ENCODE measurements around the gene TBC1D22A. TPM values are rescaled to one million over a fixed set of nuclear protein-coding genes. Genes with fewer than 3 reads are reported as not detected.

Gene TBC1D22A
- total RNA-seq, 4 donors from 2014 or later: 18.8 to 25.2 (median 23.1) TPM

- Histone ChIP-seq H3K27me3 (no peaks in the 10 kb centered on the region), H3K27ac (no peak overlapping the region), H3K4me1 (peaks cover 0 to 3% of the 10 kb centered on the region in 2 donors), H3K9me3 (no peaks in the 10 kb centered on the region), H3K4me3 (no peak overlapping the region), H3K36me3 (peaks cover 0 to 5% of the 10 kb centered on the region in 2 donors)
- no peak for DNase-seq
- no peak for TF ChIP-seq POLR2A (IDR thresholded peaks at IDR 0.05)
- TF ChIP-seq CTCF (IDR thresholded peaks at IDR 0.05 in 4 of 5, conservative IDR thresholded peaks at IDR 0.05 in 1 of 5): no peak
- in situ Hi-C loops (cut with MboI; ENCODE audit: low sequenced_read_pairs in 4 of 4): no loop called here
- no peak for ATAC-seq
- intact Hi-C loops (cut with DNase I; ENCODE audit: low total_unique reads): no loop called here
Measured at GRCh38 chr22:46893281-46894020, 131.0 kb downstream of the TBC1D22A start.

GRCh38 chr22:46894081-46894671 is 131.7 kb downstream of the TBC1D22A start:
- H3K4me1 ChIP-seq: peaks cover 0 to 3% of the 10 kb centered on the region in 2 donors
- in situ Hi-C loops (cut with MboI; ENCODE audit: low sequenced_read_pairs in 4 of 4): no loop called here
- ATAC-seq: no peak
- no peak for DNase-seq
- no peak overlapping the region for H3K27ac ChIP-seq
- H3K36me3 ChIP-seq: peaks cover 0 to 5% of the 10 kb centered on the region in 2 donors
- no peaks in the 10 kb centered on the region for H3K9me3 ChIP-seq
- H3K27me3 ChIP-seq: no peaks in the 10 kb centered on the region
- intact Hi-C loops (cut with DNase I; ENCODE audit: low total_unique reads): no loop called here
- H3K4me3 ChIP-seq: no peak overlapping the region
- no peak for TF ChIP-seq CTCF (IDR thresholded peaks at IDR 0.05 in 4 of 5, conservative IDR thresholded peaks at IDR 0.05 in 1 of 5)
- no peak for TF ChIP-seq POLR2A (IDR thresholded peaks at IDR 0.05)

- ATAC-seq: no peak
- TF ChIP-seq POLR2A (IDR thresholded peaks at IDR 0.05) (no peak), CTCF (IDR thresholded peaks at IDR 0.05 in 4 of 5, conservative IDR thresholded peaks at IDR 0.05 in 1 of 5) (no peak)
- H3K27ac ChIP-seq: no peak overlapping the region
Measured at GRCh38 chr22:46894851-46895640, 132.6 kb downstream of the TBC1D22A start.

GRCh38 chr22:46895753-46896152 is 133.3 kb downstream of the TBC1D22A start:
- in situ Hi-C loops (cut with MboI; ENCODE audit: low sequenced_read_pairs in 4 of 4) (no loop called here), intact Hi-C loops (cut with DNase I; ENCODE audit: low total_unique reads) (no loop called here)
- ATAC-seq (no peak), DNase-seq (no peak)
- TF ChIP-seq CTCF (IDR thresholded peaks at IDR 0.05 in 4 of 5, conservative IDR thresholded peaks at IDR 0.05 in 1 of 5): no peak
- no peak for TF ChIP-seq POLR2A (IDR thresholded peaks at IDR 0.05)
- Histone ChIP-seq H3K27me3 (no peaks in the 10 kb centered on the region), H3K9me3 (no peaks in the 10 kb centered on the region), H3K27ac (no peak overlapping the region), H3K4me1 (peaks cover 0 to 3% of the 10 kb centered on the region in 2 donors), H3K36me3 (peaks cover 0 to 5% of the 10 kb centered on the region in 2 donors), H3K4me3 (no peak overlapping the region)

More at GRCh38 chr22:46894851-46895640, 132.6 kb downstream of the TBC1D22A start:
- in situ Hi-C loops (cut with MboI; ENCODE audit: low sequenced_read_pairs in 4 of 4) (no loop called here), intact Hi-C loops (cut with DNase I; ENCODE audit: low total_unique reads) (no loop called here)
- DNase-seq: no peak
- peaks cover 0 to 3% of the 10 kb centered on the region in 2 donors for H3K4me1 ChIP-seq
- H3K36me3 ChIP-seq: peaks cover 0 to 5% of the 10 kb centered on the region in 2 donors
- H3K27me3 ChIP-seq: no peaks in the 10 kb centered on the region
- H3K4me3 ChIP-seq: no peak overlapping the region
- H3K9me3 ChIP-seq: no peaks in the 10 kb centered on the region

All from gastrocnemius medialis (tissue), 4 donors.